OCI-LY7 (cell line): Measurements from ENCODE around the gene ANO1.

ENCODE experiments used
- CTCF ChIP-seq: fragments of 200-600 bp; sonication (generic); conservative IDR thresholded peaks from 2 replicates; pipeline ENCODE4 v1.5.1; 2014; ENCODE audit warnings: mild to moderate bottlenecking, antibody characterized with exemption, low read length, moderate library complexity, mixed read lengths
- EZH2phosphoT487 ChIP-seq: fragments of 200-600 bp; sonication (generic); IDR thresholded peaks from 2 replicates; pipeline ENCODE4 v1.6.1; 2018; ENCODE audit warnings: low read depth, borderline replicate concordance, mild to moderate bottlenecking, mixed run types, antibody characterized with exemption, low read length, moderate library complexity, mixed read lengths

- TF ChIP-seq CTCF (no peak), EZH2phosphoT487 (no peak)
These were observed 882 bp downstream of the ANO1 start for GRCh38 chr11:70078781-70079616.
